Liver (tissue), 3 donors: ENCODE data around the gene PRR20C.

Experiments used
- JUND ChIP-seq, 2 donors: IDR thresholded peaks; 2 replicates each; pipeline ENCODE4 v1.6.1; 2016; ENCODE audit warnings: antibody characterized with exemption in 2 of 2
- RAD21 ChIP-seq, 2 donors: IDR thresholded peaks; 2 replicates each; pipeline ENCODE4 v1.6.1; 2016; ENCODE audit warnings: antibody characterized with exemption in 2 of 2, mild to moderate bottlenecking in 2 of 2
- SP1 ChIP-seq: IDR thresholded peaks from 2 replicates; pipeline ENCODE4 v1.6.1; 2018; ENCODE audit warnings: antibody characterized with exemption, mild to moderate bottlenecking
- TAF1 ChIP-seq: conservative IDR thresholded peaks from 2 replicates; pipeline ENCODE4 v1.6.1; 2016; ENCODE audit warnings: antibody characterized with exemption, mild to moderate bottlenecking
- TF ChIP-seq, protein P1 (sequence below): fragments of 150-350 bp; IDR thresholded peaks from 2 replicates; pipeline ENCODE4 v1.5.1; 2017; ENCODE audit warnings: improper control_type of control experiment, low read depth, low read length; ENCODE audit not compliant: missing input control
- TF ChIP-seq, protein P2 (sequence below): IDR thresholded peaks from 2 replicates; pipeline ENCODE4 v1.6.1; 2016; ENCODE audit warnings: antibody characterized with exemption, mild to moderate bottlenecking
- TF ChIP-seq, protein P3 (sequence below): IDR thresholded peaks from 2 replicates; pipeline ENCODE4 v1.6.1; 2016; ENCODE audit warnings: antibody characterized with exemption
- donor health status: healthy.
- donor health status: healthy.

DNA sequence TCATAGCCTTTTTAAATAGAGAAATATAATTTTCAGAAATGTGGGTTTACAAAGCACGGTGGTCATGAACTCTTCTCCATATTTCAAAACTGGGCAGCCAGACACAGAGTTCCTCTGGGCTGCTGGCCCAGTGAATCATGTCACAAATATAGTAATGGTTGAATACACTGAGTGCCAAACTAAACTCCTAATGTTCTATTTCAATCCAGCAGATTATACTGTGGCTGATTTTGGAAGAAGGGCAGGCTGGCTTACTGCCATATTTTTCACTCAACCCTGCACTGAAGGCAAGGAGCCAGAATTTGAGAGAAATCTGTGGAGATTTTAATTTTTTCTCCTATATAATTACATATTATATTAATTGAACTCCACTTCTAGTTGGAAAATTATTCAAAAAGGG, 30.2 kb upstream of the PRR20C start:
- TF ChIP-seq SP1, result peak; percentile 57
- TF ChIP-seq, protein P1, sequence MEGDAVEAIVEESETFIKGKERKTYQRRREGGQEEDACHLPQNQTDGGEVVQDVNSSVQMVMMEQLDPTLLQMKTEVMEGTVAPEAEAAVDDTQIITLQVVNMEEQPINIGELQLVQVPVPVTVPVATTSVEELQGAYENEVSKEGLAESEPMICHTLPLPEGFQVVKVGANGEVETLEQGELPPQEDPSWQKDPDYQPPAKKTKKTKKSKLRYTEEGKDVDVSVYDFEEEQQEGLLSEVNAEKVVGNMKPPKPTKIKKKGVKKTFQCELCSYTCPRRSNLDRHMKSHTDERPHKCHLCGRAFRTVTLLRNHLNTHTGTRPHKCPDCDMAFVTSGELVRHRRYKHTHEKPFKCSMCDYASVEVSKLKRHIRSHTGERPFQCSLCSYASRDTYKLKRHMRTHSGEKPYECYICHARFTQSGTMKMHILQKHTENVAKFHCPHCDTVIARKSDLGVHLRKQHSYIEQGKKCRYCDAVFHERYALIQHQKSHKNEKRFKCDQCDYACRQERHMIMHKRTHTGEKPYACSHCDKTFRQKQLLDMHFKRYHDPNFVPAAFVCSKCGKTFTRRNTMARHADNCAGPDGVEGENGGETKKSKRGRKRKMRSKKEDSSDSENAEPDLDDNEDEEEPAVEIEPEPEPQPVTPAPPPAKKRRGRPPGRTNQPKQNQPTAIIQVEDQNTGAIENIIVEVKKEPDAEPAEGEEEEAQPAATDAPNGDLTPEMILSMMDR, result no peak
- peak; percentile 47 to 56 for TF ChIP-seq RAD21 (IDR thresholded peaks at IDR 0.05)
- TF ChIP-seq TAF1, result no peak
- TF ChIP-seq, protein P2, sequence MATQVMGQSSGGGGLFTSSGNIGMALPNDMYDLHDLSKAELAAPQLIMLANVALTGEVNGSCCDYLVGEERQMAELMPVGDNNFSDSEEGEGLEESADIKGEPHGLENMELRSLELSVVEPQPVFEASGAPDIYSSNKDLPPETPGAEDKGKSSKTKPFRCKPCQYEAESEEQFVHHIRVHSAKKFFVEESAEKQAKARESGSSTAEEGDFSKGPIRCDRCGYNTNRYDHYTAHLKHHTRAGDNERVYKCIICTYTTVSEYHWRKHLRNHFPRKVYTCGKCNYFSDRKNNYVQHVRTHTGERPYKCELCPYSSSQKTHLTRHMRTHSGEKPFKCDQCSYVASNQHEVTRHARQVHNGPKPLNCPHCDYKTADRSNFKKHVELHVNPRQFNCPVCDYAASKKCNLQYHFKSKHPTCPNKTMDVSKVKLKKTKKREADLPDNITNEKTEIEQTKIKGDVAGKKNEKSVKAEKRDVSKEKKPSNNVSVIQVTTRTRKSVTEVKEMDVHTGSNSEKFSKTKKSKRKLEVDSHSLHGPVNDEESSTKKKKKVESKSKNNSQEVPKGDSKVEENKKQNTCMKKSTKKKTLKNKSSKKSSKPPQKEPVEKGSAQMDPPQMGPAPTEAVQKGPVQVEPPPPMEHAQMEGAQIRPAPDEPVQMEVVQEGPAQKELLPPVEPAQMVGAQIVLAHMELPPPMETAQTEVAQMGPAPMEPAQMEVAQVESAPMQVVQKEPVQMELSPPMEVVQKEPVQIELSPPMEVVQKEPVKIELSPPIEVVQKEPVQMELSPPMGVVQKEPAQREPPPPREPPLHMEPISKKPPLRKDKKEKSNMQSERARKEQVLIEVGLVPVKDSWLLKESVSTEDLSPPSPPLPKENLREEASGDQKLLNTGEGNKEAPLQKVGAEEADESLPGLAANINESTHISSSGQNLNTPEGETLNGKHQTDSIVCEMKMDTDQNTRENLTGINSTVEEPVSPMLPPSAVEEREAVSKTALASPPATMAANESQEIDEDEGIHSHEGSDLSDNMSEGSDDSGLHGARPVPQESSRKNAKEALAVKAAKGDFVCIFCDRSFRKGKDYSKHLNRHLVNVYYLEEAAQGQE, result no peak
- TF ChIP-seq JUND (IDR thresholded peaks at IDR 0.05), result peak; percentile 17 to 64
- TF ChIP-seq, protein P3, sequence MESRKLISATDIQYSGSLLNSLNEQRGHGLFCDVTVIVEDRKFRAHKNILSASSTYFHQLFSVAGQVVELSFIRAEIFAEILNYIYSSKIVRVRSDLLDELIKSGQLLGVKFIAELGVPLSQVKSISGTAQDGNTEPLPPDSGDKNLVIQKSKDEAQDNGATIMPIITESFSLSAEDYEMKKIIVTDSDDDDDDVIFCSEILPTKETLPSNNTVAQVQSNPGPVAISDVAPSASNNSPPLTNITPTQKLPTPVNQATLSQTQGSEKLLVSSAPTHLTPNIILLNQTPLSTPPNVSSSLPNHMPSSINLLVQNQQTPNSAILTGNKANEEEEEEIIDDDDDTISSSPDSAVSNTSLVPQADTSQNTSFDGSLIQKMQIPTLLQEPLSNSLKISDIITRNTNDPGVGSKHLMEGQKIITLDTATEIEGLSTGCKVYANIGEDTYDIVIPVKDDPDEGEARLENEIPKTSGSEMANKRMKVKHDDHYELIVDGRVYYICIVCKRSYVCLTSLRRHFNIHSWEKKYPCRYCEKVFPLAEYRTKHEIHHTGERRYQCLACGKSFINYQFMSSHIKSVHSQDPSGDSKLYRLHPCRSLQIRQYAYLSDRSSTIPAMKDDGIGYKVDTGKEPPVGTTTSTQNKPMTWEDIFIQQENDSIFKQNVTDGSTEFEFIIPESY, result peak; percentile 77
